Kasumi-1 (cell line): ENCODE data around the gene TAX1BP3.

Source experiments
- DNase-seq, 2 experiments: peaks; one replicate each; lab custom pipeline; 2025; lab: John Stamatoyannopoulos, UW

The TAX1BP3 gene

GRCh38 chr17:3688027-3688553 is 19.7 kb upstream of the TAX1BP3 start:
- DNase-seq = no peak

GRCh38 chr17:3685174-3685573 is 16.8 kb upstream of the TAX1BP3 start:
- no peak for DNase-seq

- DNase-seq = peak; percentile 12 to 33
These were observed 14.7 kb upstream of the TAX1BP3 start for GRCh38 chr17:3683054-3683511.

GRCh38 chr17:3682033-3682432 is 13.7 kb upstream of the TAX1BP3 start:
- no peak for DNase-seq

- DNase-seq = no peak
These were observed 13.2 kb upstream of the TAX1BP3 start for GRCh38 chr17:3681565-3681964.

- no peak for DNase-seq
These were observed 12.7 kb upstream of the TAX1BP3 start for GRCh38 chr17:3681057-3681456.

- no peak for DNase-seq
These were observed 11.3 kb upstream of the TAX1BP3 start for GRCh38 chr17:3679531-3680126.

GRCh38 chr17:3678821-3679530 is 10.6 kb upstream of the TAX1BP3 start:
- DNase-seq = no peak

GRCh38 chr17:3678095-3678820 is 9.9 kb upstream of the TAX1BP3 start:
- DNase-seq = no peak

GRCh38 chr17:3675886-3676285 is 7.5 kb upstream of the TAX1BP3 start:
- no peak for DNase-seq

- no peak for DNase-seq
These were observed 4.2 kb upstream of the TAX1BP3 start for GRCh38 chr17:3672571-3672970.

- DNase-seq = no peak
These were observed 1.2 kb upstream of the TAX1BP3 start for GRCh38 chr17:3669548-3669947.

- no peak for DNase-seq
These were observed 638 bp upstream of the TAX1BP3 start for GRCh38 chr17:3669085-3669347.

- no peak for DNase-seq
These were observed 756 bp downstream of the TAX1BP3 start for GRCh38 chr17:3667366-3668278.

GRCh38 chr17:3666516-3666915 is 1.9 kb downstream of the TAX1BP3 start:
- no peak for DNase-seq

GRCh38 chr17:3665834-3666233 is 2.5 kb downstream of the TAX1BP3 start:
- DNase-seq = no peak

- no peak for DNase-seq
These were observed 5.0 kb downstream of the TAX1BP3 start for GRCh38 chr17:3663102-3664011.

- no peak for DNase-seq
These were observed 8.0 kb downstream of the TAX1BP3 start for GRCh38 chr17:3660311-3660891.

- DNase-seq = no peak
These were observed 8.8 kb downstream of the TAX1BP3 start for GRCh38 chr17:3659541-3660111.

GRCh38 chr17:3658784-3659449 is 9.5 kb downstream of the TAX1BP3 start:
- no peak for DNase-seq
